Activated B cell treated with CpG ODN at 0.5 μM for 24 hours (primary cell): ENCODE results near the gene CER1. TPM values are rescaled to one million over a fixed set of nuclear protein-coding genes. Genes with fewer than 3 reads are reported as not detected.

ENCODE experiments used
- ATAC-seq: fragments of 200-7000 bp; cut with Tn5 transposase; one replicate; pipeline ENCODE4 v1.10.0; 2021; ENCODE audit warnings: low read depth, mild to moderate bottlenecking, moderate library complexity
- CTCF ChIA-PET: fragments of 350-600 bp; sonication (Branson Sonifier 250); formaldehyde crosslinking; loops from one replicate; lab custom pipeline; 2021; ENCODE audit warnings: antibody characterized with exemption; lab: Charles Lee
- POLR2A ChIA-PET: fragments of 350-600 bp; sonication (Branson Sonifier 250); formaldehyde crosslinking; loops from one replicate; lab custom pipeline; 2021; ENCODE audit warnings: antibody characterized with exemption; lab: Charles Lee
- DNase-seq: peaks from one replicate; pipeline ENCODE4 v3.0.0; 2022
- H3K27ac Mint-ChIP-seq: one replicate; pipeline ENCODE4 v1.8.0; 2020; ENCODE audit warnings: mixed read lengths
- H3K27me3 Mint-ChIP-seq: one replicate; pipeline ENCODE4 v1.8.0; 2021; ENCODE audit warnings: mixed read lengths
- H3K36me3 Mint-ChIP-seq: one replicate; pipeline ENCODE4 v1.8.0; 2021; ENCODE audit warnings: low read depth, mixed read lengths
- H3K4me1 Mint-ChIP-seq: one replicate; pipeline ENCODE4 v1.8.0; 2021; ENCODE audit warnings: mixed read lengths
- H3K4me3 Mint-ChIP-seq: one replicate; pipeline ENCODE4 v1.8.0; 2020; ENCODE audit warnings: mild to moderate bottlenecking, mixed read lengths
- H3K9me3 Mint-ChIP-seq: one replicate; pipeline ENCODE4 v1.8.0; 2020; ENCODE audit warnings: mixed read lengths
- CTCF ChIP-seq: fragments of 200-600 bp; IDR thresholded peaks from one replicate; pipeline ENCODE4 v1.8.0; 2022; ENCODE audit warnings: antibody characterized with exemption, mild to moderate bottlenecking
- intact Hi-C: fragments of 100-400 bp; cut with micrococcal nuclease; formaldehyde crosslinking; loops from one replicate; pipeline ENCODE4 v1.15.1; 2024
- total RNA-seq: library from RNA; stranded (reverse); gene quantifications from 2 replicates; pipeline ENCODE4 v1.2.3, GENCODE V29; 2022

CER1 gene
- total RNA-seq, 1 donor from 2014 or later, result not detected

GRCh38 chr9:14706530-14707140 lies 15.9 kb downstream of the CER1 start:
- POLR2A ChIA-PET, result interaction anchor here (1.3 kb wide), 1 partner anchor 14 kb away, joined by 8 read pairs; the partner anchor contains the start of gene ZDHHC21
- ATAC-seq, result peak; percentile 45

GRCh38 chr9:14705079-14705478 lies 17.5 kb downstream of the CER1 start:
- CTCF ChIA-PET, result no interaction called here

More at GRCh38 chr9:14706530-14707140, 15.9 kb downstream of the CER1 start:
- H3K27ac Mint-ChIP-seq, result no peak overlapping the region
- no peak for DNase-seq
- CTCF ChIA-PET, result interaction anchor here (1.1 kb wide), 1 partner anchor 63 kb away, joined by 3 read pairs; no protein-coding TSS in a partner anchor
- H3K4me1 Mint-ChIP-seq, result peaks cover 26% of the 10 kb centered on the region
- peaks cover 10% of the 10 kb centered on the region for H3K27me3 Mint-ChIP-seq
- H3K36me3 Mint-ChIP-seq, result no peaks in the 10 kb centered on the region
- no peak for TF ChIP-seq CTCF
- peaks cover 20% of the 10 kb centered on the region for H3K9me3 Mint-ChIP-seq
- H3K4me3 Mint-ChIP-seq, result peak overlapping the region; percentile 30
- intact Hi-C loops, result loop anchor here (1.0 kb wide), 1 partner anchor 13 kb away; the partner anchor contains the start of gene ZDHHC21

GRCh38 chr9:14704281-14704680 lies 18.3 kb downstream of the CER1 start:
- Mint-ChIP-seq H3K4me1 (peaks cover 24% of the 10 kb centered on the region), H3K4me3 (no peak overlapping the region), H3K27me3 (peaks cover 8% of the 10 kb centered on the region), H3K9me3 (peaks cover 17% of the 10 kb centered on the region), H3K27ac (no peak overlapping the region), H3K36me3 (no peaks in the 10 kb centered on the region)
- ChIA-PET CTCF (no interaction called here), POLR2A (no interaction called here)
- no peak for DNase-seq
- ATAC-seq, result no peak
- TF ChIP-seq CTCF, result no peak
- intact Hi-C loops, result no loop called here

More at GRCh38 chr9:14705079-14705478, 17.5 kb downstream of the CER1 start:
- Mint-ChIP-seq H3K27me3 (peaks cover 10% of the 10 kb centered on the region), H3K4me3 (no peak overlapping the region), H3K36me3 (no peaks in the 10 kb centered on the region), H3K4me1 (peaks cover 24% of the 10 kb centered on the region), H3K27ac (no peak overlapping the region), H3K9me3 (peaks cover 19% of the 10 kb centered on the region)
- no peak for ATAC-seq
- POLR2A ChIA-PET, result no interaction called here
- TF ChIP-seq CTCF, result no peak
- DNase-seq, result no peak
- intact Hi-C loops, result no loop called here

- H3K36me3 Mint-ChIP-seq, result no peaks in the 10 kb centered on the region
- no peak overlapping the region for H3K27ac Mint-ChIP-seq
- TF ChIP-seq CTCF, result no peak
- no peak for DNase-seq
- CTCF ChIA-PET, result no interaction called here
- H3K4me3 Mint-ChIP-seq, result no peak overlapping the region
- ATAC-seq, result no peak
- POLR2A ChIA-PET, result no interaction called here
- peaks cover 12% of the 10 kb centered on the region for H3K9me3 Mint-ChIP-seq
- H3K27me3 Mint-ChIP-seq, result peaks cover 5% of the 10 kb centered on the region
- H3K4me1 Mint-ChIP-seq, result peaks cover 20% of the 10 kb centered on the region
- intact Hi-C loops, result no loop called here
Measured at GRCh38 chr9:14702200-14702720, 20.3 kb downstream of the CER1 start.

GRCh38 chr9:14693251-14693861 lies 29.2 kb downstream of the CER1 start, which contains the start of gene ZDHHC21:
Gene ZDHHC21 (minus strand): TSS chr9:14693432. CDS start chr9:14674340, 19,092 bp downstream.
- ATAC-seq (peak; percentile 75), DNase-seq (peak; percentile 60)
- H3K27ac Mint-ChIP-seq, result peak within 1 kb of the TSS; percentile 93
- intact Hi-C loops, result loop anchor here (1.0 to 10.0 kb wide), 5 partner anchors 13 to 731 kb away; partner anchors contain the start of genes SNAPC3 and TTC39B
- H3K36me3 Mint-ChIP-seq, result peaks cover 22% of the 10 kb centered on the region
- POLR2A ChIA-PET, result interaction anchor here (0.6 to 1.0 kb wide), 3 partner anchors 13 to 370 kb away, joined by 3 to 8 read pairs (median 3); no protein-coding TSS in a partner anchor
- no peaks in the 10 kb centered on the region for H3K9me3 Mint-ChIP-seq
- TF ChIP-seq CTCF, result no peak
- peaks cover 51% of the 10 kb centered on the region for H3K4me1 Mint-ChIP-seq
- CTCF ChIA-PET, result interaction anchor here (1.0 to 2.0 kb wide), 2 partner anchors 32 to 75 kb away, joined by 4 to 8 read pairs; no protein-coding TSS in a partner anchor
- peak within 1 kb of the TSS; percentile 94 for H3K4me3 Mint-ChIP-seq
- H3K27me3 Mint-ChIP-seq, result no peaks in the 10 kb centered on the region
